HepG2 (cell line): ENCODE data around the gene BICRAL. TPM values are rescaled to one million over a fixed set of nuclear protein-coding genes. Genes with fewer than 3 reads are reported as not detected.

ENCODE experiments used
- ATAC-seq: fragments of 200-7000 bp; cut with Tn5 transposase; 3 replicates; pipeline ENCODE4 v1.9.1; 2020; ENCODE audit warnings: mild to moderate bottlenecking, moderate library complexity
- BruUV-seq: library from RNA; stranded (reverse); fragments of 400-500 nt; replicated peaks from 2 replicates; lab custom pipeline; 2021; lab: Mats Ljungman, UMichigan
- CTCF ChIA-PET: fragments of 300-600 bp; formaldehyde crosslinking; extraction: SDS; loops from one replicate; lab custom pipeline; 2021; ENCODE audit warnings: low total read pairs, inconsistent platforms, low intra/inter-chr PET ratio; lab: Yijun Ruan, JAX
- POLR2A ChIA-PET: fragments of 350-600 bp; sonication (Branson Sonifier 250); formaldehyde crosslinking; loops from one replicate; lab custom pipeline; 2020; ENCODE audit warnings: antibody characterized with exemption, inconsistent platforms; lab: Yijun Ruan, JAX
- DNase-seq: peaks from one replicate; pipeline ENCODE4 v3.0.0-alpha.2; 2015; ENCODE audit warnings: low spot score
- FAIRE-seq: peaks from 3 replicates; lab custom pipeline; 2011; peaks lifted over from hg19 to GRCh38; lab: Jason Lieb, UNC
- H2AFZ ChIP-seq: one replicate; pipeline ENCODE4 v1.6.1; 2011; ENCODE audit warnings: low read length, inconsistent platforms
- H3K27ac ChIP-seq: fragments of 300-600 bp; 3 replicates; pipeline ENCODE4 v1.8.0; 2011; ENCODE audit warnings: mixed run types, mild to moderate bottlenecking, mixed read lengths, low read length, inconsistent platforms; ENCODE audit not compliant: insufficient read depth; ENCODE audit errors: extremely low read length
- H3K27me3 ChIP-seq, 2 experiments: fragments of 200-600 bp in 1 of 2; 2 replicates in 1 of 2; 3 replicates in 1 of 2; pipeline versions ENCODE4 v1.6.0 to v1.8.0; 2011; ENCODE audit warnings: low read length in 2 of 2, mild to moderate bottlenecking in 2 of 2, moderate library complexity in 2 of 2, inconsistent platforms in 1 of 2; ENCODE audit not compliant: insufficient read depth in 2 of 2, control insufficient read depth in 1 of 2
- H3K36me3 ChIP-seq, 2 experiments: fragments of 200-600 bp in 1 of 2; replicated peaks in 1 of 2; 2 replicates in 1 of 2; 3 replicates in 1 of 2; pipeline versions ENCODE4 v1.5.1 to v1.8.0; 2011; ENCODE audit warnings: low read length in 2 of 2, inconsistent platforms in 1 of 2; ENCODE audit not compliant: insufficient read depth in 2 of 2, control insufficient read depth in 1 of 2
- H3K4me1 ChIP-seq: 2 replicates; pipeline ENCODE4 v1.5.1; 2012; ENCODE audit warnings: low read length, inconsistent platforms; ENCODE audit not compliant: insufficient read depth
- H3K4me2 ChIP-seq: 2 replicates; pipeline ENCODE4 v1.6.0; 2011; ENCODE audit warnings: low read depth, low read length, inconsistent platforms
- H3K4me3 ChIP-seq, 3 experiments: fragments of 200-600 bp in 1 of 3; sonication (generic), shearing (Covaris generic) in 1 of 3; replicated peaks in 1 of 3; 2 replicates each; pipeline ENCODE4 v1.5.1; 2011 to 2016; ENCODE audit warnings: low read length in 3 of 3, inconsistent platforms in 2 of 3, low read depth in 2 of 3, mild to moderate bottlenecking in 2 of 3, control low read depth in 1 of 3, mixed read lengths in 1 of 3; ENCODE audit not compliant: insufficient read depth in 1 of 3
- H3K79me2 ChIP-seq: one replicate; pipeline ENCODE4 v1.6.1; 2011; ENCODE audit warnings: low read length, inconsistent platforms; ENCODE audit not compliant: insufficient read depth
- H3K9ac ChIP-seq: 2 replicates; pipeline ENCODE4 v1.6.0; 2011; ENCODE audit warnings: mild to moderate bottlenecking, low read depth, low read length, inconsistent platforms; ENCODE audit not compliant: insufficient read depth
- H3K9me3 ChIP-seq: 2 replicates; pipeline ENCODE4 v1.5.1; 2012; ENCODE audit warnings: mild to moderate bottlenecking, low read length
- H4K20me1 ChIP-seq: 2 replicates; pipeline ENCODE4 v1.6.0; 2011; ENCODE audit warnings: inconsistent platforms, mild to moderate bottlenecking, low read length, moderate library complexity; ENCODE audit not compliant: insufficient read depth
- ATM ChIP-seq: fragments of 450-650 bp; IDR thresholded peaks from 2 replicates; pipeline ENCODE4 v1.7.1; 2017; ENCODE audit warnings: mild to moderate bottlenecking, borderline replicate concordance
- BRCA1 ChIP-seq: sonication (generic); formaldehyde crosslinking; IDR thresholded peaks from 2 replicates; pipeline ENCODE4 v1.4.0; 2020; ENCODE audit warnings: missing genetic modification reagents
- CREB1 ChIP-seq, 2 experiments: fragments of 450-650 bp in 1 of 2; IDR thresholded peaks; 2 replicates each; pipeline ENCODE4 v1.6.1; 2016 to 2017; ENCODE audit warnings: control low read depth in 1 of 2, mild to moderate bottlenecking in 1 of 2, missing compliant biosample characterization in 1 of 2, missing genetic modification characterization in 1 of 2
- GLI4 ChIP-seq: sonication (generic); formaldehyde crosslinking; IDR thresholded peaks from 2 replicates; pipeline ENCODE4 v1.5.1; 2020; ENCODE audit warnings: missing genetic modification reagents, mild to moderate bottlenecking, moderate library complexity, borderline replicate concordance
- NFE2L2 ChIP-seq: fragments of 150-350 bp; IDR thresholded peaks from 2 replicates; pipeline ENCODE4 v1.6.1; 2014; ENCODE audit warnings: low read length
- POGK ChIP-seq: sonication (generic); formaldehyde crosslinking; conservative IDR thresholded peaks from 2 replicates; pipeline ENCODE4 v1.8.0; 2022; ENCODE audit warnings: mild to moderate bottlenecking, moderate library complexity, missing genetic modification reagents
- POLR2AphosphoS2 ChIP-seq: IDR thresholded peaks from 2 replicates; pipeline ENCODE4 v1.6.1; 2011; ENCODE audit warnings: low read depth, low read length, improper control_type of control experiment
- PPARG ChIP-seq: conservative IDR thresholded peaks from 2 replicates; pipeline ENCODE4 v1.6.1; 2016; ENCODE audit warnings: missing biosample characterization, missing genetic modification reagents
- ZBTB33 ChIP-seq: sonication (generic); formaldehyde crosslinking; IDR thresholded peaks from 2 replicates; pipeline ENCODE4 v1.4.0; 2020; ENCODE audit warnings: missing genetic modification reagents
- ZNF281 ChIP-seq: sonication (generic); formaldehyde crosslinking; IDR thresholded peaks from 2 replicates; pipeline ENCODE4 v1.4.0; 2020; ENCODE audit warnings: missing genetic modification reagents, borderline replicate concordance
- ZNF768 ChIP-seq: sonication (generic); formaldehyde crosslinking; IDR thresholded peaks from 2 replicates; pipeline ENCODE4 v1.4.0; 2020; ENCODE audit warnings: missing genetic modification reagents
- ZNF781 ChIP-seq: sonication (generic); formaldehyde crosslinking; IDR thresholded peaks from 2 replicates; pipeline ENCODE4 v1.5.1; 2020; ENCODE audit warnings: borderline replicate concordance, mild to moderate bottlenecking, missing genetic modification reagents; ENCODE audit errors: not compliant biosample characterization
- ZNF816 ChIP-seq: sonication (generic); formaldehyde crosslinking; IDR thresholded peaks from 2 replicates; pipeline ENCODE4 v1.8.0; 2022; ENCODE audit warnings: missing genetic modification reagents, mild to moderate bottlenecking, borderline replicate concordance
- WGBS: methylation state at CpG from one replicate; pipeline ENCODE4 v1.1.6; 2017; ENCODE audit warnings: low lambda C conversion rate; 5-methylcytosine and 5-hydroxymethylcytosine counted together
- in situ Hi-C: cut with HindIII; loops from 2 replicates; pipeline ENCODE4 v1.10.0; 2017; ENCODE audit warnings: low pct_unique_long_range_greater_than_20kb; ENCODE audit not compliant: extremely low pct_ligation_motif_present
- intact Hi-C: fragments of 100-400 bp; cut with micrococcal nuclease; formaldehyde crosslinking; loops from one replicate; pipeline ENCODE4 v1.10.0; 2022; ENCODE audit not compliant: unreplicated experiment
- polyA plus RNA-seq, 8 experiments: library from polyadenylated mRNA; depleted of rRNA in 3 of 8; stranded (reverse) in 7 of 8; unstranded in 1 of 8; fragments of >200 nt; fragmentation: Illumina TruSeq in 4 of 8; extraction: Trizol in 4 of 8; gene quantifications; 2 replicates each; pipeline versions ENCODE4 v1.2.1 to v1.2.3, GENCODE V29; 2011 to 2016; ENCODE audit warnings: low read depth in 4 of 8, missing spikeins in 1 of 8, mixed read lengths in 1 of 8; ENCODE audit not compliant: insufficient read depth in 1 of 8
- total RNA-seq, 5 experiments: library from RNA; depleted of rRNA; stranded (reverse); fragments of >200 nt; fragmentation: Illumina TruSeq; extraction: Trizol; gene quantifications; 2 replicates each; pipeline ENCODE4 v1.2.3, GENCODE V29; 2016; ENCODE audit warnings: low read depth in 1 of 5

The BICRAL gene
- total and polyA plus RNA-seq, 2 of the 13 experiments (the other 11 are each of a cell fraction or from before 2014, with no cell fraction given) = 5.0 to 13.5 TPM

GRCh38 chr6:42783177-42783875, 1.5 kb downstream of the BICRAL start (continued):
- TF ChIP-seq ZBTB33 (CRISPR knock-in tag) (0 out of 2 replicates have a peak, but pooled peaks have one; percentile 20), ZNF768 (peak; percentile 87), ATM (no peak), NFE2L2 (no peak), POLR2AphosphoS2 (no peak)

- no peaks in the 10 kb centered on the region for H3K9me3 ChIP-seq
- H3K4me2 ChIP-seq = peak overlapping the region; percentile 78
- POLR2A ChIA-PET = interaction anchor here (0.7 to 11.1 kb wide), 8 partner anchors 9 to 292 kb away, joined by 3 to 270 read pairs (median 5); partner anchors contain the start of genes PTK7, RPL7L1 and TBCC
- H4K20me1 ChIP-seq = peaks cover 8% of the 10 kb centered on the region; the same call in 1 of the 2 replicates
- intact Hi-C loops (loop anchor here (2.0 kb wide), 1 partner anchor 93 kb away; no protein-coding TSS in a partner anchor), in situ Hi-C loops (loop anchor here (5.0 kb wide), 1 partner anchor 37 kb away; the partner anchor contains the start of gene TBCC)
- 24% methylated on average over 9 of the region's 10 CpGs for WGBS
- H3K79me2 ChIP-seq = peaks cover 61% of the 10 kb centered on the region
- no peaks in the 10 kb centered on the region; a peak in 1 of 5 replicates for H3K36me3 ChIP-seq
- H3K4me3 ChIP-seq = peak overlapping the region; percentile 85 to 94 (median 92)
- no peak overlapping the region for H2AFZ ChIP-seq
- peaks cover 58% of the 10 kb centered on the region for H3K4me1 ChIP-seq
- CTCF ChIA-PET = no interaction called here
- no peak for ATAC-seq
- H3K27me3 ChIP-seq = no peaks in the 10 kb centered on the region; a peak in 1 of 5 replicates
- TSS peak; percentile 64 for BruUV-seq
- H3K27ac ChIP-seq = peak overlapping the region; percentile 98
- DNase-seq = no peak
- H3K9ac ChIP-seq = peak overlapping the region; percentile 98
- FAIRE-seq = no peak
- peak; percentile 9 for TF ChIP-seq ZNF781 (CRISPR knock-in tag)
- TF ChIP-seq ZNF816 (CRISPR knock-in tag) = 0 out of 2 replicates have a peak, but pooled peaks have one; percentile 27
- TF ChIP-seq POGK (CRISPR knock-in tag) = no peak
- no peak for TF ChIP-seq CREB1 (IDR thresholded peaks at IDR 0.05)
- TF ChIP-seq CREB1 (CRISPR knock-in tag; IDR thresholded peaks at IDR 0.05) = peak; percentile 28; the same call in 1 of the 2 replicates
- no peak for TF ChIP-seq GLI4
- 0 out of 2 replicates have a peak, but pooled peaks have one; percentile 17 for TF ChIP-seq PPARG
- 0 out of 2 replicates have a peak, but pooled peaks have one; percentile 43 for TF ChIP-seq BRCA1 (CRISPR knock-in tag)
- TF ChIP-seq ZNF281 (CRISPR knock-in tag) = peak; percentile 78; the same call in 1 of the 2 replicates
These were observed 2.2 kb downstream of the BICRAL start for GRCh38 chr6:42783876-42784642.
